Osteoblast (primary cell): ENCODE measurements around the gene DNPEP. TPM values are rescaled to one million over a fixed set of nuclear protein-coding genes. Genes with fewer than 3 reads are reported as not detected.

Experiments
- DNase-seq: peaks from one replicate; pipeline ENCODE4 v3.0.0; 2011; ENCODE audit warnings: low spot score, mixed read lengths; ENCODE audit not compliant: insufficient read length; ENCODE audit errors: missing footprints
- H2AFZ ChIP-seq: 2 replicates; pipeline ENCODE4 v1.6.0; 2011; ENCODE audit warnings: mild to moderate bottlenecking, low read length
- H3K27ac ChIP-seq: 2 replicates; pipeline ENCODE4 v1.5.1; 2011; ENCODE audit warnings: mild to moderate bottlenecking, low read depth, low read length, moderate library complexity
- H3K27me3 ChIP-seq: 2 replicates; pipeline ENCODE4 v1.6.0; 2012; ENCODE audit warnings: mild to moderate bottlenecking, control low read depth, inconsistent platforms, low read length, moderate library complexity; ENCODE audit not compliant: insufficient read depth
- H3K36me3 ChIP-seq: 2 replicates; pipeline ENCODE4 v1.5.1; 2011; ENCODE audit warnings: mild to moderate bottlenecking, low read length, control low read depth, moderate library complexity; ENCODE audit not compliant: insufficient read depth
- H3K4me1 ChIP-seq: 2 replicates; pipeline ENCODE4 v1.5.1; 2011; ENCODE audit warnings: mild to moderate bottlenecking, low read length, control low read depth, moderate library complexity; ENCODE audit not compliant: insufficient read depth
- H3K4me2 ChIP-seq: 2 replicates; pipeline ENCODE4 v1.6.0; 2011; ENCODE audit warnings: mild to moderate bottlenecking, low read length; ENCODE audit not compliant: insufficient read depth
- H3K4me3 ChIP-seq: fragments of 200-600 bp; sonication (generic); 3 replicates; pipeline ENCODE4 v1.5.1; 2012; ENCODE audit warnings: mild to moderate bottlenecking, low read length, inconsistent platforms; ENCODE audit not compliant: insufficient read depth
- H3K79me2 ChIP-seq: 2 replicates; pipeline ENCODE4 v1.6.0; 2012; ENCODE audit warnings: mild to moderate bottlenecking, low read length, control low read depth, inconsistent platforms; ENCODE audit not compliant: insufficient read depth
- H3K9me3 ChIP-seq: 2 replicates; pipeline ENCODE4 v1.5.1; 2011; ENCODE audit warnings: low read depth, low read length, control low read depth
- H4K20me1 ChIP-seq: 2 replicates; pipeline ENCODE4 v1.6.0; 2012; ENCODE audit warnings: mild to moderate bottlenecking, low read length, control low read depth; ENCODE audit not compliant: insufficient read depth
- total RNA-seq: library from RNA; depleted of rRNA; stranded (reverse); fragments of >200 nt; gene quantifications from 2 replicates; pipeline ENCODE4 v1.2.3, GENCODE V29; 2012
- TF ChIP-seq, protein P1 (sequence below): IDR thresholded peaks from 2 replicates; pipeline ENCODE4 v1.5.1; 2011; ENCODE audit warnings: mild to moderate bottlenecking, low read depth, low read length, moderate library complexity; ENCODE audit errors: extremely low read depth

Gene DNPEP
- total RNA-seq, 1 donor, result 67.3 TPM

DNA sequence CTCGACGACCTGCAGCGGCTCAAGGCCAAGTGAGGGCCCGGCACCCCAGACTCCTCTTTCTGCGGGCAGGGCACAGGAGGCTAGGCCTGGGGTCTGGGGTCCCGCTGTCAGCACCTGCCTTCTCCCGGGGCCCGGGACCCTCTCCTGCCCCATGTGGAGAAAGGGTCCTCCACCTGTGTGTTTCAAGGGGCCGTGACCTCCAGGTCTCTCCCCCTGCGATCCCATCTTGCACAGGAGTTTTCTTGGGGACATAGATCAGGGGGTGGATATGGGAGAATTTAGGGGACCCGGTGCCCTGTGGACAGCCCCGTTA, 31.3 kb upstream of the DNPEP start:
- no peak overlapping the region for H3K27ac ChIP-seq
- no peaks in the 10 kb centered on the region for H3K9me3 ChIP-seq
- no peak overlapping the region for H3K4me3 ChIP-seq
- no peaks in the 10 kb centered on the region for H4K20me1 ChIP-seq
- H3K4me1 ChIP-seq, result peaks cover 9% of the 10 kb centered on the region
- no peaks in the 10 kb centered on the region for H3K36me3 ChIP-seq
- TF ChIP-seq, protein P1, sequence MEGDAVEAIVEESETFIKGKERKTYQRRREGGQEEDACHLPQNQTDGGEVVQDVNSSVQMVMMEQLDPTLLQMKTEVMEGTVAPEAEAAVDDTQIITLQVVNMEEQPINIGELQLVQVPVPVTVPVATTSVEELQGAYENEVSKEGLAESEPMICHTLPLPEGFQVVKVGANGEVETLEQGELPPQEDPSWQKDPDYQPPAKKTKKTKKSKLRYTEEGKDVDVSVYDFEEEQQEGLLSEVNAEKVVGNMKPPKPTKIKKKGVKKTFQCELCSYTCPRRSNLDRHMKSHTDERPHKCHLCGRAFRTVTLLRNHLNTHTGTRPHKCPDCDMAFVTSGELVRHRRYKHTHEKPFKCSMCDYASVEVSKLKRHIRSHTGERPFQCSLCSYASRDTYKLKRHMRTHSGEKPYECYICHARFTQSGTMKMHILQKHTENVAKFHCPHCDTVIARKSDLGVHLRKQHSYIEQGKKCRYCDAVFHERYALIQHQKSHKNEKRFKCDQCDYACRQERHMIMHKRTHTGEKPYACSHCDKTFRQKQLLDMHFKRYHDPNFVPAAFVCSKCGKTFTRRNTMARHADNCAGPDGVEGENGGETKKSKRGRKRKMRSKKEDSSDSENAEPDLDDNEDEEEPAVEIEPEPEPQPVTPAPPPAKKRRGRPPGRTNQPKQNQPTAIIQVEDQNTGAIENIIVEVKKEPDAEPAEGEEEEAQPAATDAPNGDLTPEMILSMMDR, result no peak
- no peak overlapping the region for H2AFZ ChIP-seq
- DNase-seq, result no peak
- H3K27me3 ChIP-seq, result peaks cover 6% of the 10 kb centered on the region
- H3K79me2 ChIP-seq, result no peaks in the 10 kb centered on the region
- peak overlapping the region; percentile 60 for H3K4me2 ChIP-seq

DNA sequence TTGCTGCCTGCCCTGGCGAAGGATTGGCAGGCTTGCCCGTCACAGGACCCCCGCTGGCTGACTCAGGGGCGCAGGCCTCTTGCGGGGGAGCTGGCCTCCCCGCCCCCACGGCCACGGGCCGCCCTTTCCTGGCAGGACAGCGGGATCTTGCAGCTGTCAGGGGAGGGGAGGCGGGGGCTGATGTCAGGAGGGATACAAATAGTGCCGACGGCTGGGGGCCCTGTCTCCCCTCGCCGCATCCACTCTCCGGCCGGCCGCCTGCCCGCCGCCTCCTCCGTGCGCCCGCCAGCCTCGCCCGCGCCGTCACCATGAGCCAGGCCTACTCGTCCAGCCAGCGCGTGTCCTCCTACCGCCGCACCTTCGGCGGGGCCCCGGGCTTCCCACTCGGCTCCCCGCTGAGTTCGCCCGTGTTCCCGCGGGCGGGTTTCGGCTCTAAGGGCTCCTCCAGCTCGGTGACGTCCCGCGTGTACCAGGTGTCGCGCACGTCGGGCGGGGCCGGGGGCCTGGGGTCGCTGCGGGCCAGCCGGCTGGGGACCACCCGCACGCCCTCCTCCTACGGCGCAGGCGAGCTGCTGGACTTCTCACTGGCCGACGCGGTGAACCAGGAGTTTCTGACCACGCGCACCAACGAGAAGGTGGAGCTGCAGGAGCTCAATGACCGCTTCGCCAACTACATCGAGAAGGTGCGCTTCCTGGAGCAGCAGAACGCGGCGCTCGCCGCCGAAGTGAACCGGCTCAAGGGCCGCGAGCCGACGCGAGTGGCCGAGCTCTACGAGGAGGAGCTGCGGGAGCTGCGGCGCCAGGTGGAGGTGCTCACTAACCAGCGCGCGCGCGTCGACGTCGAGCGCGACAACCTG, 30.7 kb upstream of the DNPEP start, which contains the start of gene DES:
Gene DES, plus strand, starts transcription at position 223 of the 857 bp plus-strand sequence. Its CDS starts 86 bp downstream, at position 309.
- Histone ChIP-seq H3K9me3 (no peaks in the 10 kb centered on the region), H3K4me3 (peak within 1 kb of the TSS; percentile 51), H3K27ac (no peak within 1 kb of the TSS), H3K4me1 (peaks cover 5% of the 10 kb centered on the region), H4K20me1 (no peaks in the 10 kb centered on the region), H3K27me3 (peaks cover 6% of the 10 kb centered on the region), H3K4me2 (peak within 1 kb of the TSS; percentile 60), H2AFZ (peak within 1 kb of the TSS; percentile 56), H3K79me2 (no peaks in the 10 kb centered on the region), H3K36me3 (no peaks in the 10 kb centered on the region)
- TF ChIP-seq, protein P1, result no peak
- peak; percentile 78 for DNase-seq

DNA sequence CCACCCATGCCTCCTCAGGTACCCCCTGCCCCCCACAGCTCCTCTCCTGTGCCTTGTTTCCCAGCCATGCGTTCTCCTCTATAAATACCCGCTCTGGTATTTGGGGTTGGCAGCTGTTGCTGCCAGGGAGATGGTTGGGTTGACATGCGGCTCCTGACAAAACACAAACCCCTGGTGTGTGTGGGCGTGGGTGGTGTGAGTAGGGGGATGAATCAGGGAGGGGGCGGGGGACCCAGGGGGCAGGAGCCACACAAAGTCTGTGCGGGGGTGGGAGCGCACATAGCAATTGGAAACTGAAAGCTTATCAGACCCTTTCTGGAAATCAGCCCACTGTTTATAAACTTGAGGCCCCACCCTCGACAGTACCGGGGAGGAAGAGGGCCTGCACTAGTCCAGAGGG, 29.7 kb upstream of the DNPEP start:
- no peak overlapping the region for H2AFZ ChIP-seq
- no peaks in the 10 kb centered on the region for H3K79me2 ChIP-seq
- H3K9me3 ChIP-seq, result peaks cover 1% of the 10 kb centered on the region
- H4K20me1 ChIP-seq, result no peaks in the 10 kb centered on the region
- H3K4me1 ChIP-seq, result peaks cover 5% of the 10 kb centered on the region
- peaks cover 6% of the 10 kb centered on the region for H3K27me3 ChIP-seq
- H3K4me3 ChIP-seq, result no peak overlapping the region
- TF ChIP-seq, protein P1, result no peak
- peak; percentile 87 for DNase-seq
- H3K27ac ChIP-seq, result no peak overlapping the region
- H3K4me2 ChIP-seq, result peak overlapping the region; percentile 23
- no peaks in the 10 kb centered on the region for H3K36me3 ChIP-seq

DNA sequence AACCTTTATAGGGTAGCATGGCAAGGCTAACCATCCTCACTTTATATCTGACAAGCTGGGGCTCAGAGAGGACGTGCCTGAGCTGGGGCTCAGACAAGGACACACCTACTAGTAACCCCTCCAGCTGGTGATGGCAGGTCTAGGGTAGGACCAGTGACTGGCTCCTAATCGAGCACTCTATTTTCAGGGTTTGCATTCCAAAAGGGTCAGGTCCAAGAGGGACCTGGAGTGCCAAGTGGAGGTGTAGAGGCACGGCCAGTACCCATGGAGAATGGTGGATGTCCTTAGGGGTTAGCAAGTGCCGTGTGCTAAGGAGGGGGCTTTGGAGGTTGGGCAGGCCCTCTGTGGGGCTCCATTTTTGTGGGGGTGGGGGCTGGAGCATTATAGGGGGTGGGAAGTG, 29.2 kb upstream of the DNPEP start:
- Histone ChIP-seq H3K4me1 (peaks cover 5% of the 10 kb centered on the region), H3K36me3 (no peaks in the 10 kb centered on the region), H4K20me1 (no peaks in the 10 kb centered on the region), H3K27ac (no peak overlapping the region), H3K4me2 (no peak overlapping the region), H3K27me3 (peaks cover 6% of the 10 kb centered on the region), H3K79me2 (no peaks in the 10 kb centered on the region), H3K4me3 (no peak overlapping the region), H2AFZ (no peak overlapping the region), H3K9me3 (peaks cover 3% of the 10 kb centered on the region)
- TF ChIP-seq, protein P1, result no peak
- DNase-seq, result peak; percentile 45
